ENCODE results near the gene TIAM1. TPM values are rescaled to one million over a fixed set of nuclear protein-coding genes. Genes with fewer than 3 reads are reported as not detected.

TIAM1 gene
- total RNA-seq, 1 experiment from 2014 or later, result 3.7 TPM

- no peak for DNase-seq (ENCODE audit: low read depth, low spot score)
- Histone ChIP-seq H3K27ac (ENCODE audit: low read length) (no peak overlapping the region), H3K4me3 (ENCODE audit: low read depth in 2 of 2, low read length in 2 of 2) (no peak overlapping the region), H3K27me3 (ENCODE audit: control insufficient read depth, insufficient read depth, low read length) (no peaks in the 10 kb centered on the region), H3K36me3 (ENCODE audit: control insufficient read depth, insufficient read depth, low read length) (no peaks in the 10 kb centered on the region), H3K4me1 (ENCODE audit: control insufficient read depth, insufficient read depth, low read length) (no peaks in the 10 kb centered on the region), H3K9me3 (ENCODE audit: control insufficient read depth, insufficient read depth, low read depth, low read length) (no peaks in the 10 kb centered on the region)
- POLR2A ChIA-PET, result no interaction called here
- in situ Hi-C loops (cut with HindIII; ENCODE audit: low pct_unique_long_range_greater_than_20kb, low sequenced_read_pairs), result no loop called here
- CTCF ChIA-PET, result no interaction called here
- intact Hi-C loops (cut with micrococcal nuclease; ENCODE audit: unreplicated experiment), result no loop called here
- no TSS peak for BruUV-seq (replicated peaks)
- TF ChIP-seq POLR2AphosphoS5 (IDR thresholded peaks at IDR 0.05; ENCODE audit: low read depth, low read length), result no peak
- TF ChIP-seq SIN3A (IDR thresholded peaks at IDR 0.05; ENCODE audit: borderline replicate concordance, insufficient read depth, low read depth, low read length), result no peak
- no peak for TF ChIP-seq CTCF (IDR thresholded peaks at IDR 0.05)
- no peak for TF ChIP-seq TCF7L2 (IDR thresholded peaks at IDR 0.05; ENCODE audit: low read depth, low read length)
- no peak for TF ChIP-seq REST (IDR thresholded peaks at IDR 0.05; ENCODE audit: insufficient read depth in 1 of 2, low read depth in 2 of 2, low read length in 1 of 2)
- ATAC-seq, result no peak
Observed at GRCh38 chr21:31193761-31194160, 150.3 kb downstream of the TIAM1 start.

DNA sequence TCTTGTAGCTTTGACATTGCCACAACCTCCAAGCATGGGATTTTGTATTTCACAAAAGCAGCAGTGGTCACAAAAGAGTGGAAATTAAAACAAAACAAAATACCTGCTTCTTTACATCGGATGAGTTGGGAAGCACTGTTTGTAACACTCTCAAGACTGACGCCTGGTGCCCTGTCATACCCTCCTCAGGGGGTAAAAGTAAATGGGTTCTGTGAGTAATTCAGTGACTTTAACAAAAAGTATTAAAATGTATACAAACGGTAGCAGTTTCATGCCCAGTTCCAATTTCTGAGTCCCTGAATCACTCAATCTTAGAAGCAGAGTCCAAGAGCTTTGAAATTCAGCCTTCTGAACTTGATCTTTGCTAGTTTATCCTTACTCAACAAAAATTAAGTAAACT, 152.5 kb downstream of the TIAM1 start:
- BruUV-seq (replicated peaks), result no TSS peak
- in situ Hi-C loops (cut with HindIII; ENCODE audit: low pct_unique_long_range_greater_than_20kb, low sequenced_read_pairs) (no loop called here), intact Hi-C loops (cut with micrococcal nuclease; ENCODE audit: unreplicated experiment) (no loop called here)
- ATAC-seq (no peak), DNase-seq (ENCODE audit: low read depth, low spot score) (no peak)
- CTCF ChIA-PET, result no interaction called here
- no peak overlapping the region for H3K4me3 ChIP-seq (ENCODE audit: low read depth in 2 of 2, low read length in 2 of 2)
- no peak for TF ChIP-seq TCF7L2 (IDR thresholded peaks at IDR 0.05; ENCODE audit: low read depth, low read length)
- no peak for TF ChIP-seq POLR2AphosphoS5 (IDR thresholded peaks at IDR 0.05; ENCODE audit: low read depth, low read length)
- TF ChIP-seq SIN3A (IDR thresholded peaks at IDR 0.05; ENCODE audit: borderline replicate concordance, insufficient read depth, low read depth, low read length), result no peak
- TF ChIP-seq CTCF (IDR thresholded peaks at IDR 0.05), result no peak
- no peak for TF ChIP-seq REST (IDR thresholded peaks at IDR 0.05; ENCODE audit: insufficient read depth in 1 of 2, low read depth in 2 of 2, low read length in 1 of 2)
- no peaks in the 10 kb centered on the region for H3K9me3 ChIP-seq (ENCODE audit: control insufficient read depth, insufficient read depth, low read depth, low read length)
- no peaks in the 10 kb centered on the region for H3K4me1 ChIP-seq (ENCODE audit: control insufficient read depth, insufficient read depth, low read length)
- no peak overlapping the region for H3K27ac ChIP-seq (ENCODE audit: low read length)
- no peaks in the 10 kb centered on the region for H3K36me3 ChIP-seq (ENCODE audit: control insufficient read depth, insufficient read depth, low read length)
- POLR2A ChIA-PET, result no interaction called here
- no peaks in the 10 kb centered on the region for H3K27me3 ChIP-seq (ENCODE audit: control insufficient read depth, insufficient read depth, low read length)
